Measurements from ENCODE around the gene REXO4. TPM values are rescaled to one million over a fixed set of nuclear protein-coding genes. Genes with fewer than 3 reads are reported as not detected.

REXO4 gene
- total and polyA plus RNA-seq, 2 of the 13 experiments (the other 11 are each of a cell fraction or from before 2014, with no cell fraction given): 18.5 to 30.4 TPM

DNA sequence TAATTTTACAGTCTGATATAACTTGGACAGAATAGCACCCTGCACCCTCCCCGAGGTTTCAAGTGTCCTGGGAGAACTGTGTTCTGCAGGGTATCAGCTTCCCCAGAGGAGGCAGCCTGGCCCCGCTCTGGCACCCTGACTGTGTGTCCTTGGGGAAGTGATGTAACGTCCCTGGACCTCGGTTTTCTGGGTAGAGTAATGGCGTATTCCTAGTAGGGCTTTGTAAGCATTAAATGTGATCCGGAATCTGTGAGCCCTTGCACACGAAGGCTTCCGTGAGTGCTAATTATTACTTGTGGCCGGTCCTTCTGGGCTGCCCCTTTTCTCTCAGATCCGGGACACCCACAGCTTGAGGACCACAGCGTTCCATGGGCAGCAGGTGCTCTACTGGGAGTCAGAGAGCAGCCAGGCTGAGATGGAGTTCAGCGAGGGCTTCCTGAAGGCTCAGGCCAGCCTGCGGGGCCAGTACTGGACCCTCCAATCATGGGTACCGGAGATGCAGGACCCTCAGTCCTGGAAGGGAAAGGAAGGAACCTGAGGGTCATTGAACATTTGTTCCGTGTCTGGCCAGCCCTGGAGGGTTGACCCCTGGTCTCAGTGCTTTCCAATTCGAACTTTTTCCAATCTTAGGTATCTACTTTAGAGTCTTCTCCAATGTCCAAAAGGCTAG, 41.0 kb upstream of the REXO4 start (continued):
- TF ChIP-seq, protein P1, sequence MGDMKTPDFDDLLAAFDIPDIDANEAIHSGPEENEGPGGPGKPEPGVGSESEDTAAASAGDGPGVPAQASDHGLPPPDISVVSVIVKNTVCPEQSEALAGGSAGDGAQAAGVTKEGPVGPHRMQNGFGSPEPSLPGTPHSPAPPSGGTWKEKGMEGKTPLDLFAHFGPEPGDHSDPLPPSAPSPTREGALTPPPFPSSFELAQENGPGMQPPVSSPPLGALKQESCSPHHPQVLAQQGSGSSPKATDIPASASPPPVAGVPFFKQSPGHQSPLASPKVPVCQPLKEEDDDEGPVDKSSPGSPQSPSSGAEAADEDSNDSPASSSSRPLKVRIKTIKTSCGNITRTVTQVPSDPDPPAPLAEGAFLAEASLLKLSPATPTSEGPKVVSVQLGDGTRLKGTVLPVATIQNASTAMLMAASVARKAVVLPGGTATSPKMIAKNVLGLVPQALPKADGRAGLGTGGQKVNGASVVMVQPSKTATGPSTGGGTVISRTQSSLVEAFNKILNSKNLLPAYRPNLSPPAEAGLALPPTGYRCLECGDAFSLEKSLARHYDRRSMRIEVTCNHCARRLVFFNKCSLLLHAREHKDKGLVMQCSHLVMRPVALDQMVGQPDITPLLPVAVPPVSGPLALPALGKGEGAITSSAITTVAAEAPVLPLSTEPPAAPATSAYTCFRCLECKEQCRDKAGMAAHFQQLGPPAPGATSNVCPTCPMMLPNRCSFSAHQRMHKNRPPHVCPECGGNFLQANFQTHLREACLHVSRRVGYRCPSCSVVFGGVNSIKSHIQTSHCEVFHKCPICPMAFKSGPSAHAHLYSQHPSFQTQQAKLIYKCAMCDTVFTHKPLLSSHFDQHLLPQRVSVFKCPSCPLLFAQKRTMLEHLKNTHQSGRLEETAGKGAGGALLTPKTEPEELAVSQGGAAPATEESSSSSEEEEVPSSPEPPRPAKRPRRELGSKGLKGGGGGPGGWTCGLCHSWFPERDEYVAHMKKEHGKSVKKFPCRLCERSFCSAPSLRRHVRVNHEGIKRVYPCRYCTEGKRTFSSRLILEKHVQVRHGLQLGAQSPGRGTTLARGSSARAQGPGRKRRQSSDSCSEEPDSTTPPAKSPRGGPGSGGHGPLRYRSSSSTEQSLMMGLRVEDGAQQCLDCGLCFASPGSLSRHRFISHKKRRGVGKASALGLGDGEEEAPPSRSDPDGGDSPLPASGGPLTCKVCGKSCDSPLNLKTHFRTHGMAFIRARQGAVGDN (CRISPR knock-in tag; IDR thresholded peaks at IDR 0.05): peak; percentile 37
- TF ChIP-seq FOXM1 (CRISPR knock-in tag; IDR thresholded peaks at IDR 0.05): no peak
- no peak for TF ChIP-seq TAF15 (IDR thresholded peaks at IDR 0.05; ENCODE audit: low read depth, low read length, poor library complexity, severe bottlenecking)
- TF ChIP-seq GZF1 (CRISPR knock-in tag; IDR thresholded peaks at IDR 0.05): no peak
- peak; percentile 41; the same call in 1 of the 2 replicates for TF ChIP-seq CEBPB (IDR thresholded peaks at IDR 0.05; ENCODE audit: borderline replicate concordance, low read depth, low read length)
- no peak for TF ChIP-seq EHMT2 (IDR thresholded peaks at IDR 0.05; ENCODE audit: borderline replicate concordance, low read depth, low read length)
- no peak for TF ChIP-seq PRMT3 (CRISPR knock-in tag; IDR thresholded peaks at IDR 0.05; ENCODE audit: borderline replicate concordance, low read depth)
- TF ChIP-seq TCF7 (IDR thresholded peaks at IDR 0.05; ENCODE audit: low read depth): no peak
- peak; percentile 41; the same call in 1 of the 2 replicates for TF ChIP-seq HOXA3 (CRISPR knock-in tag; IDR thresholded peaks at IDR 0.05)
- no peak for TF ChIP-seq ZNF782 (CRISPR knock-in tag; IDR thresholded peaks at IDR 0.05; ENCODE audit: borderline replicate concordance)
- TF ChIP-seq RXRB (CRISPR knock-in tag; IDR thresholded peaks at IDR 0.05; ENCODE audit: borderline replicate concordance): peak; percentile 34; the same call in 1 of the 2 replicates
- TF ChIP-seq ZNF383 (CRISPR knock-in tag; IDR thresholded peaks at IDR 0.05; ENCODE audit: borderline replicate concordance): no peak
- no peak for TF ChIP-seq KLF13 (CRISPR knock-in tag; IDR thresholded peaks at IDR 0.05)
- TF ChIP-seq ZNF549 (CRISPR knock-in tag; IDR thresholded peaks at IDR 0.05): no peak
- no peak for TF ChIP-seq TBL1XR1 (IDR thresholded peaks at IDR 0.05; ENCODE audit: borderline replicate concordance, low read length, partially characterized antibody)
- no peak for TF ChIP-seq DNMT1 (CRISPR knock-in tag; IDR thresholded peaks at IDR 0.05)
- TF ChIP-seq GATAD1 (CRISPR knock-in tag; IDR thresholded peaks at IDR 0.05): peak; percentile 9; the same call in 1 of the 2 replicates
- TF ChIP-seq NR2F1 (CRISPR knock-in tag; IDR thresholded peaks at IDR 0.05): no peak
- TF ChIP-seq KLF6 (CRISPR knock-in tag; IDR thresholded peaks at IDR 0.05): no peak
- TF ChIP-seq TEAD3 (CRISPR knock-in tag; optimal IDR thresholded peaks at IDR 0.05; ENCODE audit: borderline replicate concordance): no peak
- no peak for TF ChIP-seq FOXC1 (CRISPR knock-in tag; IDR thresholded peaks at IDR 0.05; ENCODE audit: borderline replicate concordance)
- TF ChIP-seq GABPA (IDR thresholded peaks at IDR 0.05; ENCODE audit: low read depth, low read length): no peak
- 0 out of 2 replicates have a peak, but pooled peaks have one; percentile 13 for TF ChIP-seq GABPA (CRISPR knock-in tag; IDR thresholded peaks at IDR 0.05; ENCODE audit: low read depth)
- TF ChIP-seq PHF8 (CRISPR knock-in tag; IDR thresholded peaks at IDR 0.05): no peak
- TF ChIP-seq NFKB2 (CRISPR knock-in tag; IDR thresholded peaks at IDR 0.05; ENCODE audit: borderline replicate concordance): no peak
- no peak for TF ChIP-seq ZNF296 (CRISPR knock-in tag; conservative IDR thresholded peaks at IDR 0.05)
- TF ChIP-seq SUZ12 (IDR thresholded peaks at IDR 0.05; ENCODE audit: low read depth, low read length): no peak
- TF ChIP-seq SPEN (CRISPR knock-in tag; IDR thresholded peaks at IDR 0.05; ENCODE audit: low read depth): no peak
- TF ChIP-seq RBM39 (IDR thresholded peaks at IDR 0.05; ENCODE audit: low read depth, low read length, poor library complexity, severe bottlenecking): no peak
- no peak for TF ChIP-seq ARNTL (CRISPR knock-in tag; IDR thresholded peaks at IDR 0.05)
